K562 (cell line): ENCODE results near the gene SMCO4. TPM values are rescaled to one million over a fixed set of nuclear protein-coding genes. Genes with fewer than 3 reads are reported as not detected.
A peak's percentile ranks its signal among the peaks of the same experiment; 100 is the strongest.

Source experiments
- AFF4 ChIP-seq: sonication (generic); formaldehyde crosslinking; IDR thresholded peaks from 2 replicates; pipeline ENCODE4 v1.8.0; 2023; ENCODE audit warnings: mild to moderate bottlenecking, missing genetic modification reagents
- COPS2 ChIP-seq: fragments of 450-650 bp; conservative IDR thresholded peaks from 2 replicates; pipeline ENCODE4 v1.6.1; 2016; ENCODE audit warnings: mild to moderate bottlenecking, moderate library complexity
- E2F1 ChIP-seq: sonication (generic); formaldehyde crosslinking; IDR thresholded peaks from 2 replicates; pipeline ENCODE4 v1.8.1; 2023; ENCODE audit warnings: mild to moderate bottlenecking, missing genetic modification reagents, moderate library complexity
- E2F8 ChIP-seq: fragments of 450-650 bp; IDR thresholded peaks from 2 replicates; pipeline ENCODE4 v1.7.1; 2018; ENCODE audit warnings: mild to moderate bottlenecking, low read depth; ENCODE audit not compliant: partially characterized antibody
- GTF2E2 ChIP-seq: fragments of 200-800 bp; sonication (Bioruptor generic); IDR thresholded peaks from 2 replicates; pipeline ENCODE4 v1.6.1; 2016; ENCODE audit warnings: missing genetic modification characterization, missing compliant biosample characterization
- JUN ChIP-seq, 2 experiments: sonication (generic) in 1 of 2; formaldehyde crosslinking in 1 of 2; IDR thresholded peaks; 2 replicates each; pipeline versions ENCODE4 v1.6.1 to v1.8.0; 2012 to 2022; ENCODE audit warnings: borderline replicate concordance in 2 of 2, mild to moderate bottlenecking in 2 of 2, improper control_type of control experiment in 1 of 2, low read depth in 1 of 2, low read length in 1 of 2, missing genetic modification reagents in 1 of 2
- MBD2 ChIP-seq: sonication (generic); IDR thresholded peaks from 2 replicates; pipeline ENCODE4 v1.6.1; 2016; ENCODE audit warnings: low read depth, borderline replicate concordance
- MTF1 ChIP-seq: fragments of 250-450 bp; sonication (Bioruptor Pico); IDR thresholded peaks from 2 replicates; pipeline ENCODE4 v1.9.0; 2021; ENCODE audit warnings: moderate library complexity, mild to moderate bottlenecking, inconsistent platforms, borderline replicate concordance
- NR1H2 ChIP-seq: sonication (generic); formaldehyde crosslinking; IDR thresholded peaks from 2 replicates; pipeline ENCODE4 v1.4.0; 2020; ENCODE audit warnings: mild to moderate bottlenecking, missing genetic modification reagents
- POLR3A ChIP-seq: IDR thresholded peaks from 2 replicates; pipeline ENCODE4 v1.6.1; 2011; ENCODE audit warnings: borderline replicate concordance, mild to moderate bottlenecking, moderate library complexity; ENCODE audit not compliant: insufficient read length, insufficient read depth; ENCODE audit errors: extremely low read depth
- PTTG1 ChIP-seq: fragments of 450-650 bp; IDR thresholded peaks from 2 replicates; pipeline ENCODE4 v1.6.1; 2016; ENCODE audit warnings: low read depth, mild to moderate bottlenecking, missing genetic modification characterization, missing compliant biosample characterization
- RFX5 ChIP-seq: IDR thresholded peaks from 2 replicates; pipeline ENCODE4 v1.6.1; 2011; ENCODE audit warnings: low read depth, mild to moderate bottlenecking, improper control_type of control experiment, low read length
- SRSF9 ChIP-seq: fragments of 200-400 bp; formaldehyde crosslinking; IDR thresholded peaks from 2 replicates; pipeline ENCODE4 v1.6.1; 2017; ENCODE audit warnings: low read depth, low read length, borderline replicate concordance
- ZNF121 ChIP-seq: sonication (generic); formaldehyde crosslinking; conservative IDR thresholded peaks from 2 replicates; pipeline ENCODE4 v1.8.0; 2022; ENCODE audit warnings: missing genetic modification reagents
- ZNF197 ChIP-seq: fragments of 200-800 bp; sonication (Bioruptor generic); IDR thresholded peaks from 2 replicates; pipeline ENCODE4 v1.6.1; 2016; ENCODE audit warnings: low read depth, missing genetic modification characterization, missing compliant biosample characterization
- ZNF239 ChIP-seq: fragments of 250-450 bp; sonication (Bioruptor Pico); IDR thresholded peaks from 2 replicates; pipeline ENCODE4 v1.4.0; 2020; ENCODE audit warnings: mild to moderate bottlenecking
- ZNF324 ChIP-seq: fragments of 250-450 bp; sonication (Bioruptor Pico); IDR thresholded peaks from 2 replicates; pipeline ENCODE4 v1.4.0; 2020; ENCODE audit warnings: mild to moderate bottlenecking
- ZNF354B ChIP-seq: fragments of 250-450 bp; sonication (Bioruptor Pico); IDR thresholded peaks from 2 replicates; pipeline ENCODE4 v1.4.0; 2020
- ZNF507 ChIP-seq: conservative IDR thresholded peaks from 2 replicates; pipeline ENCODE4 v1.6.1; 2017; ENCODE audit warnings: missing genetic modification characterization, missing compliant biosample characterization
- polyA plus RNA-seq, 8 experiments: library from polyadenylated mRNA; depleted of rRNA in 4 of 8; stranded (reverse) in 5 of 8; unstranded in 3 of 8; fragments of >200 nt; fragmentation: Nextera tagmentation in 2 of 8; fragmentation: Illumina TruSeq in 1 of 8; extraction: Ambion mirVana in 2 of 8; extraction: Trizol in 1 of 8; gene quantifications; 2 replicates each; pipeline versions ENCODE4 v1.2.1 to v1.2.3, GENCODE V29; 2011 to 2014; ENCODE audit warnings: inconsistent platforms in 1 of 8, missing spikeins in 1 of 8
- total RNA-seq, 7 experiments: library from RNA; depleted of rRNA in 6 of 7; stranded (reverse); fragments of >200 nt in 6 of 7; fragmentation: Illumina TruSeq in 2 of 7; extraction: Trizol in 2 of 7; gene quantifications; 2 replicates each; pipeline versions ENCODE4 v1.2.1 to v1.2.3, GENCODE V29; 2011 to 2021; ENCODE audit warnings: low replicate concordance in 1 of 7

Gene SMCO4
- total and polyA plus RNA-seq, 9 of the 15 experiments (the other 6 are each of a cell fraction or from before 2014, with no cell fraction given) = 1.8 to 27.8 (median 15.3) TPM

- TF ChIP-seq NR1H2 (CRISPR knock-in tag) (no peak), ZNF324 (CRISPR knock-in tag) (no peak), JUN (IDR thresholded peaks at IDR 0.05; ENCODE audit: borderline replicate concordance, low read depth, low read length) (no peak), JUN (CRISPR knock-in tag; IDR thresholded peaks at IDR 0.05; ENCODE audit: borderline replicate concordance) (no peak), COPS2 (no peak), AFF4 (CRISPR knock-in tag) (no peak), E2F1 (CRISPR knock-in tag) (no peak), ZNF354B (CRISPR knock-in tag) (no peak), ZNF121 (CRISPR knock-in tag) (no peak), MTF1 (CRISPR knock-in tag) (no peak), POLR3A (no peak), RFX5 (no peak), SRSF9 (no peak), E2F8 (no peak), PTTG1 (tag) (no peak), ZNF239 (CRISPR knock-in tag) (no peak), MBD2 (no peak), ZNF507 (tag) (no peak), ZNF197 (CRISPR knock-in tag) (peak; percentile 48; the same call in 1 of the 2 replicates), GTF2E2 (no peak)
Measured at GRCh38 chr11:93543292-93543977, at the start of gene SMCO4 (continued).
